Measurements from ENCODE around the gene CPXM1. TPM values are rescaled to one million over a fixed set of nuclear protein-coding genes. Genes with fewer than 3 reads are reported as not detected.

The CPXM1 gene
- total RNA-seq, 1 experiment from 2014 or later = not detected

- H3K4me2 ChIP-seq (ENCODE audit: low read length) = no peak overlapping the region
- ATAC-seq (no peak), DNase-seq (no peak)
- ChIA-PET CTCF (interaction anchor here (0.6 kb wide), 1 partner anchor 127 kb away, joined by 3 read pairs; the partner anchor contains the start of gene PTPRA), POLR2A (ENCODE audit: unreplicated experiment) (no interaction called here)
- H3K9me2 ChIP-seq (replicated peaks; ENCODE audit: low read length) = no peaks in the 10 kb centered on the region
- H3K79me2 ChIP-seq (ENCODE audit: low read length) = no peaks in the 10 kb centered on the region
- no peak overlapping the region for H2AFZ ChIP-seq (ENCODE audit: low read length)
- no peak overlapping the region for H3K9ac ChIP-seq (ENCODE audit: low read length)
- no peaks in the 10 kb centered on the region for H3K36me3 ChIP-seq (ENCODE audit: low read depth, low read length)
- no peak overlapping the region for H3K4me3 ChIP-seq (ENCODE audit: low read length)
- no peaks in the 10 kb centered on the region for H3K9me3 ChIP-seq (ENCODE audit: low read length)
- intact Hi-C loops (cut with micrococcal nuclease) = no loop called here
- no peaks in the 10 kb centered on the region for H3F3A ChIP-seq (ENCODE audit: low read length, unreplicated experiment)
- no peak overlapping the region for H3K27ac ChIP-seq (ENCODE audit: low read length)
- no peaks in the 10 kb centered on the region for H3K27me3 ChIP-seq (ENCODE audit: low read length)
- H3K4me1 ChIP-seq (ENCODE audit: insufficient read depth, low read length) = peaks cover 8% of the 10 kb centered on the region; the same call in 1 of the 2 replicates
- no peak for TF ChIP-seq CTCF (conservative IDR thresholded peaks at IDR 0.05; ENCODE audit: low read depth, low read length)
- TF ChIP-seq EZH2phosphoT487 (IDR thresholded peaks at IDR 0.05; ENCODE audit: borderline replicate concordance, low read length) = no peak
- TF ChIP-seq EZH2 (IDR thresholded peaks at IDR 0.05; ENCODE audit: low read length, unreplicated experiment) = no peak
- no peaks in the 10 kb centered on the region for H4K20me1 ChIP-seq (ENCODE audit: low read length)
- no TSS peak for BruUV-seq (replicated peaks)
These were observed 54.3 kb downstream of the CPXM1 start for GRCh38 chr20:2745936-2746635.

GRCh38 chr20:2745060-2745910, 55.1 kb downstream of the CPXM1 start:
- ChIA-PET CTCF (no interaction called here), POLR2A (ENCODE audit: unreplicated experiment) (no interaction called here)
- no peak overlapping the region for H2AFZ ChIP-seq (ENCODE audit: low read length)
- no peak overlapping the region for H3K4me2 ChIP-seq (ENCODE audit: low read length)
- H3K27me3 ChIP-seq (ENCODE audit: low read length) = no peaks in the 10 kb centered on the region; the same call in 1 of the 2 replicates
- no peaks in the 10 kb centered on the region for H3K79me2 ChIP-seq (ENCODE audit: low read length)
- H3K4me3 ChIP-seq (ENCODE audit: low read length) = no peak overlapping the region
- intact Hi-C loops (cut with micrococcal nuclease) = no loop called here
- no peaks in the 10 kb centered on the region for H3K9me2 ChIP-seq (replicated peaks; ENCODE audit: low read length)
- no TSS peak for BruUV-seq (replicated peaks)
- H3K27ac ChIP-seq (ENCODE audit: low read length) = no peak overlapping the region
- DNase-seq = no peak
- TF ChIP-seq CTCF (conservative IDR thresholded peaks at IDR 0.05; ENCODE audit: low read depth, low read length) = no peak
- no peak for TF ChIP-seq EZH2 (IDR thresholded peaks at IDR 0.05; ENCODE audit: low read length, unreplicated experiment)
- TF ChIP-seq EZH2phosphoT487 (IDR thresholded peaks at IDR 0.05; ENCODE audit: borderline replicate concordance, low read length) = no peak
- H3K9ac ChIP-seq (ENCODE audit: low read length) = no peak overlapping the region
- H3F3A ChIP-seq (ENCODE audit: low read length, unreplicated experiment) = no peaks in the 10 kb centered on the region
- ATAC-seq = no peak
- H3K36me3 ChIP-seq (ENCODE audit: low read depth, low read length) = no peaks in the 10 kb centered on the region
- H4K20me1 ChIP-seq (ENCODE audit: low read length) = no peaks in the 10 kb centered on the region
- 0 out of 2 replicates have a peak, but pooled peaks cover 5% of the 10 kb centered on the region for H3K4me1 ChIP-seq (ENCODE audit: insufficient read depth, low read length)
- no peaks in the 10 kb centered on the region for H3K9me3 ChIP-seq (ENCODE audit: low read length)

Other genes starting within 250 kb of the CPXM1 start
- 570 and 642 TPM in 2 replicates for gene NOP56, start 148.0 kb downstream of the CPXM1 start, total RNA-seq (2014; rRNA removed)
- gene IDH3B, start 136.4 kb downstream of the CPXM1 start, total RNA-seq (2014; rRNA removed) = 261 and 269 TPM in 2 replicates
- 0.98 and 1.8 TPM in 2 replicates for gene EBF4, start 107.8 kb downstream of the CPXM1 start, total RNA-seq (2014; rRNA removed)
- gene C20orf141, start 14.4 kb upstream of the CPXM1 start, total RNA-seq (2014; rRNA removed) = not detected in 2 replicates
- gene TMEM239, start 15.7 kb upstream of the CPXM1 start, total RNA-seq (2014; rRNA removed) = 0.04 TPM in 1 of 2 replicates, not detected in the other
- 21.9 and 29.8 TPM in 2 replicates for gene PCED1A, start 40.0 kb upstream of the CPXM1 start, total RNA-seq (2014; rRNA removed)
- 40.3 and 49.9 TPM in 2 replicates for gene VPS16, start 40.1 kb upstream of the CPXM1 start, total RNA-seq (2014; rRNA removed)
- 33.6 and 35.0 TPM in 2 replicates for gene PTPRA, start 72.9 kb upstream of the CPXM1 start, total RNA-seq (2014; rRNA removed)
- 1.6 TPM in 1 of 2 replicates, not detected in the other for gene GNRH2, start 243.0 kb upstream of the CPXM1 start, total RNA-seq (2014; rRNA removed)
- gene MRPS26, start 245.4 kb upstream of the CPXM1 start, total RNA-seq (2014; rRNA removed) = 182 and 280 TPM in 2 replicates